Measurements from ENCODE around the gene NR4A1.
A peak's percentile ranks its signal among the peaks of the same experiment; 100 is the strongest.

Gene NR4A1

DNA sequence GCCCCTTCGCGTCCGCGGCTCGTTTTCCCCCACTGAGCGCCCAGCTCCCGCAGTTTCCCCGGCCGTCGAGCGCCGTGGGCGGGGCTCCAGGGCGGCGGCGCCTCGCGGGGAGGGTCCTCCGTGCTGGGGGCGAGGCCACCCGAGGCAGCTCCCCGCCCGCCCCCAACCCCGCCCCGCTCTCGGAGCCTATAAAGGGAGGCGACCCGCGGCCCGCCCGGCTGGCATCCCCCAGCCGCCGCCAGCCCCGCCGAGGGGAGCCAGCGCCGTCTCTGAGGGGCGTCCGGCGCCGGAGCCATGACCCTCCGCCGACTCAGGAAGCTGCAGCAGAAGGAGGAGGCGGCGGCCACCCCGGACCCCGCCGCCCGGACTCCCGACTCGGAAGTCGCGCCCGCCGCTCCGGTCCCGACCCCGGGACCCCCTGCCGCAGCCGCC is 44.5 kb upstream of the NR4A1 start, which contains the start of gene TAMALIN:
TAMALIN (plus strand) TSS at position 221 of the 432 bp plus-strand sequence; CDS start at position 295, 74 bp downstream.
- Histone ChIP-seq H2AFZ (ENCODE audit: low read length) (peak within 1 kb of the TSS; percentile 90), H3K4me3 (ENCODE audit: low read length, poor library complexity, severe bottlenecking) (peak within 1 kb of the TSS; percentile 80), H3K79me2 (ENCODE audit: insufficient read depth, low read length) (no peaks in the 10 kb centered on the region), H4K20me1 (ENCODE audit: insufficient read depth, low read length, poor library complexity, severe bottlenecking) (no peaks in the 10 kb centered on the region), H3K27me3 (ENCODE audit: insufficient read depth, low read length, poor library complexity, severe bottlenecking) (peaks cover 4% of the 10 kb centered on the region), H3F3A (ENCODE audit: low read depth) (no peaks in the 10 kb centered on the region), H3K9ac (ENCODE audit: low read depth, low read length, poor library complexity, severe bottlenecking) (peak within 1 kb of the TSS; percentile 72), H3K36me3 (ENCODE audit: insufficient read depth, low read length) (no peaks in the 10 kb centered on the region), H3K4me1 (ENCODE audit: insufficient read depth, low read length, poor library complexity, severe bottlenecking) (peaks cover 29% of the 10 kb centered on the region), H3K9me3 (ENCODE audit: insufficient read depth, low read depth, low read length) (no peaks in the 10 kb centered on the region), H3K9me2 (replicated peaks; ENCODE audit: low read depth, low read length) (no peaks in the 10 kb centered on the region), H3K4me2 (ENCODE audit: low read depth, low read length, poor library complexity, severe bottlenecking) (peak within 1 kb of the TSS; percentile 90)
- TF ChIP-seq, protein P1, sequence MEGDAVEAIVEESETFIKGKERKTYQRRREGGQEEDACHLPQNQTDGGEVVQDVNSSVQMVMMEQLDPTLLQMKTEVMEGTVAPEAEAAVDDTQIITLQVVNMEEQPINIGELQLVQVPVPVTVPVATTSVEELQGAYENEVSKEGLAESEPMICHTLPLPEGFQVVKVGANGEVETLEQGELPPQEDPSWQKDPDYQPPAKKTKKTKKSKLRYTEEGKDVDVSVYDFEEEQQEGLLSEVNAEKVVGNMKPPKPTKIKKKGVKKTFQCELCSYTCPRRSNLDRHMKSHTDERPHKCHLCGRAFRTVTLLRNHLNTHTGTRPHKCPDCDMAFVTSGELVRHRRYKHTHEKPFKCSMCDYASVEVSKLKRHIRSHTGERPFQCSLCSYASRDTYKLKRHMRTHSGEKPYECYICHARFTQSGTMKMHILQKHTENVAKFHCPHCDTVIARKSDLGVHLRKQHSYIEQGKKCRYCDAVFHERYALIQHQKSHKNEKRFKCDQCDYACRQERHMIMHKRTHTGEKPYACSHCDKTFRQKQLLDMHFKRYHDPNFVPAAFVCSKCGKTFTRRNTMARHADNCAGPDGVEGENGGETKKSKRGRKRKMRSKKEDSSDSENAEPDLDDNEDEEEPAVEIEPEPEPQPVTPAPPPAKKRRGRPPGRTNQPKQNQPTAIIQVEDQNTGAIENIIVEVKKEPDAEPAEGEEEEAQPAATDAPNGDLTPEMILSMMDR (conservative IDR thresholded peaks at IDR 0.05; ENCODE audit: low read length): 0 out of 2 replicates have a peak, but pooled peaks have one; percentile 14
- TF ChIP-seq EZH2phosphoT487 (IDR thresholded peaks at IDR 0.05; ENCODE audit: borderline replicate concordance): no peak

DNA sequence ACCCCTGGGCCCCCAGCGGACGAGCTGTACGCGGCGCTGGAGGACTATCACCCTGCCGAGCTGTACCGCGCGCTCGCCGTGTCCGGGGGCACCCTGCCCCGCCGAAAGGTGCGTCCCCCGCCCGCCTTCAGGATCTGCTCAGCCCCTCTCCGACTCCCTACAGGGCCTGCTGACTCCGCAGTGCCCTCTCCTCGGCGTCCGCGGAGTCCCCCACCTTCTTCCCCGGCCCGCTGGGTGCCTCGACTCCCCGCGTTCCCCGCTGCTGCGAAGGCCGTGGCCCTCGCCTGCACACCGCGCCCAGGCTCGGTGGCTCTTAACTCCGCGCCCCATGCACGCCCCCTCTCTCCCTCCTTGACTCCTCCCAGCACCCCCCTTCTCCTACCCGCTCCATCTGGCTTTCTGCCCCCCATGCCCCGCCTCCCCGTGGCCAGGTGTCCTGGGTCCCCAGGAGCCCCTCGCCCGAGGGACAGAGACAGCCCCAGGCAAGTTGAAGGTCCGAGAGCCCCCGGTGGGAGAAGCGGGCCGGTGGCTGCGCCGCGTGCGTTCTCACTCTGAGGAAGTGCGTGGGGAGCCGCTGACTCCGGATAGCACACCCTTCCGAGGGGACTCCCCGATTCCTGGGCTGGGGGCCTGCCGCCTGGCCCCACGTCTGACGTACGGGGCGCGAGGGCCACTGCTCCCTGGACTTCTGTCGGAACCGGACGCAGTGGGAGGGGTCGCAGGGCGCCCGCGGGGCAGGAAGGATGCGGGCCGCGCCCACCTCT is 43.9 kb upstream of the NR4A1 start:
- H3K9ac ChIP-seq (ENCODE audit: low read depth, low read length, poor library complexity, severe bottlenecking): peak overlapping the region; percentile 72
- H3K36me3 ChIP-seq (ENCODE audit: insufficient read depth, low read length): no peaks in the 10 kb centered on the region
- H3K4me3 ChIP-seq (ENCODE audit: low read length, poor library complexity, severe bottlenecking): peak overlapping the region; percentile 80
- peaks cover 29% of the 10 kb centered on the region for H3K4me1 ChIP-seq (ENCODE audit: insufficient read depth, low read length, poor library complexity, severe bottlenecking)
- H3F3A ChIP-seq (ENCODE audit: low read depth): no peaks in the 10 kb centered on the region
- TF ChIP-seq EZH2phosphoT487 (IDR thresholded peaks at IDR 0.05; ENCODE audit: borderline replicate concordance): no peak
- TF ChIP-seq, protein P1 (conservative IDR thresholded peaks at IDR 0.05; ENCODE audit: low read length): no peak
- H3K9me2 ChIP-seq (replicated peaks; ENCODE audit: low read depth, low read length): no peaks in the 10 kb centered on the region
- no peaks in the 10 kb centered on the region for H3K79me2 ChIP-seq (ENCODE audit: insufficient read depth, low read length)
- H3K4me2 ChIP-seq (ENCODE audit: low read depth, low read length, poor library complexity, severe bottlenecking): peak overlapping the region; percentile 90
- peaks cover 4% of the 10 kb centered on the region for H3K27me3 ChIP-seq (ENCODE audit: insufficient read depth, low read length, poor library complexity, severe bottlenecking)
- no peaks in the 10 kb centered on the region for H4K20me1 ChIP-seq (ENCODE audit: insufficient read depth, low read length, poor library complexity, severe bottlenecking)
- H3K9me3 ChIP-seq (ENCODE audit: insufficient read depth, low read depth, low read length): no peaks in the 10 kb centered on the region
- peak overlapping the region; percentile 90 for H2AFZ ChIP-seq (ENCODE audit: low read length)

DNA sequence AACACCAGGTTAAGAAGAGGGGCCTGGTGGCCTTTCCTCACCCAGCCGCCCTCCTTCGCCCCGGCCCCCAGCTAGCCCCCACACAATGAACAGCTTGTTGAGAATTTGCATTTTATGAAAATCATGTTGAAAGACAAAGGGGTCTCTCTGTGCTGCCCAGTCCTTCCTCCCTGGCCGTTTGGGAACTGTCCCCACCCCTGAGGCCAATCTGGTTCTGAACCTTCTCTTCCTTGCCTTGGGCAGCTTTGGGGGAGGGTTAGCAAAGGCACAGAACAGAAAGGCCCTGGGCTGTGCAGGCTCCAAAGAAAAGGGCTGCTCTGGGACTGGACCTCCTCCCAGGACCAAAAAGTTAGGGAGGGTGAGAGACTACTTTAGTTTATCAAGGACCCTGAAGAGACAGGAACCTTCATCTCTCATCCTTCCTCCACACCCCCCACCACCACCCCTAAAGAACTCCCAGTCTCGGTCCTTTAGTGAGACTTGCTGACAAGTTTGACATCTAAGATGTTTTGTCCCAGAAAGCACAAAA is 43.2 kb upstream of the NR4A1 start:
- peaks cover 4% of the 10 kb centered on the region for H3K27me3 ChIP-seq (ENCODE audit: insufficient read depth, low read length, poor library complexity, severe bottlenecking)
- H3F3A ChIP-seq (ENCODE audit: low read depth): no peaks in the 10 kb centered on the region
- H3K4me3 ChIP-seq (ENCODE audit: low read length, poor library complexity, severe bottlenecking): peak overlapping the region; percentile 80
- no peaks in the 10 kb centered on the region for H4K20me1 ChIP-seq (ENCODE audit: insufficient read depth, low read length, poor library complexity, severe bottlenecking)
- no peaks in the 10 kb centered on the region for H3K79me2 ChIP-seq (ENCODE audit: insufficient read depth, low read length)
- H2AFZ ChIP-seq (ENCODE audit: low read length): no peak overlapping the region
- peaks cover 29% of the 10 kb centered on the region for H3K4me1 ChIP-seq (ENCODE audit: insufficient read depth, low read length, poor library complexity, severe bottlenecking)
- peak overlapping the region; percentile 90 for H3K4me2 ChIP-seq (ENCODE audit: low read depth, low read length, poor library complexity, severe bottlenecking)
- no peak for TF ChIP-seq EZH2phosphoT487 (IDR thresholded peaks at IDR 0.05; ENCODE audit: borderline replicate concordance)
- TF ChIP-seq, protein P1 (conservative IDR thresholded peaks at IDR 0.05; ENCODE audit: low read length): no peak
- H3K9ac ChIP-seq (ENCODE audit: low read depth, low read length, poor library complexity, severe bottlenecking): peak overlapping the region; percentile 72
- no peaks in the 10 kb centered on the region for H3K9me2 ChIP-seq (replicated peaks; ENCODE audit: low read depth, low read length)
- H3K36me3 ChIP-seq (ENCODE audit: insufficient read depth, low read length): no peaks in the 10 kb centered on the region
- no peaks in the 10 kb centered on the region for H3K9me3 ChIP-seq (ENCODE audit: insufficient read depth, low read depth, low read length)
